EL (cell line): ENCODE data around the gene SMIM9.
A peak's percentile ranks its signal among the peaks of the same experiment; 100 is the strongest.

Experiments used
- DNase-seq: peaks from one replicate; pipeline ENCODE4 v3.0.0-alpha.2; 2016

The SMIM9 gene

DNA sequence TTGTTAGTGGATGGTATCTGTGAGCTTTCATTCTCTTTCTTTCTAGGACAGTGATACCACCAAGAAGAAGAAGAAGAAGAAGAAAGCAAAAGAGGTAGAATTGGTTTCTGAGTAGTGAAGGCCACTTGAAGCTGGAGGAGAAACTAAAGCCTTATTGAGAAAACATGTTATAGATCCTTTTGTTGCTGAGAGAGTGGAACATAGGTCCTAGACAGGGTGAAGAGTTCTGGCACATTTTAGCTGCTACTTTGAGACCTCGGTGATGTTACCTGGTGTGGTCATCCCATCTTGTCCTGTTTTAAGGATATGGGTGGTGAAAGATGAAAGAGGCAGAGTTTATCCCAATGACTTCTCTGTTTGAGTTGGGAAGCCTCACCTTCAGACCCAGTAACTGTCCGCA is 57.7 kb downstream of the SMIM9 start:
- DNase-seq, result no peak

GRCh38 chrX:154775419-154776349 is 58.8 kb downstream of the SMIM9 start:
- DNase-seq, result peak; percentile 26

- no peak for DNase-seq
These were observed 59.8 kb downstream of the SMIM9 start for GRCh38 chrX:154774622-154775021.
